ENCODE data around the gene CRYGA. TPM values are rescaled to one million over a fixed set of nuclear protein-coding genes. Genes with fewer than 3 reads are reported as not detected.

CRYGA gene
- total RNA-seq (not detected), polyA plus RNA-seq (ENCODE audit: insufficient read length in 2 of 2) (under 1 TPM; 0.36 to 0.43 TPM)
- long read RNA-seq, donor 1 = 0 reads
- long read RNA-seq, donor 2 = 0 reads
- long read RNA-seq, donor 3 = 0 reads
- long read RNA-seq, donor 4 = 0 reads

GRCh38 chr2:208163489-208163888 is at the start of gene CRYGA:
Gene CRYGA (minus strand): TSS chr2:208163589. CDS start chr2:208163556, 33 bp downstream.
- no peak for DNase-seq (ENCODE audit: low read depth in 4 of 6, low spot score in 6 of 6)
- H3K36me3 ChIP-seq (ENCODE audit: control insufficient read depth, insufficient read depth, low read length) = peaks cover 3% of the 10 kb centered on the region
- H3K27ac ChIP-seq (ENCODE audit: low read depth, low read length) = no peak within 1 kb of the TSS
- no peaks in the 10 kb centered on the region for H3K27me3 ChIP-seq (ENCODE audit: control insufficient read depth, insufficient read depth, low read length)
- H3K4me1 ChIP-seq (ENCODE audit: control insufficient read depth, insufficient read depth, low read length) = no peaks in the 10 kb centered on the region
- WGBS (ENCODE audit: insufficient coverage) = 50% methylated on average over 1 of the region's 2 CpGs
- H3K4me3 ChIP-seq (ENCODE audit: low read depth, low read length) = no peak within 1 kb of the TSS
- H3K9me3 ChIP-seq (ENCODE audit: control insufficient read depth, insufficient read depth, low read length) = no peaks in the 10 kb centered on the region

GRCh38 chr2:208210688-208211451 is 47.5 kb upstream of the CRYGA start:
- Histone ChIP-seq H3K4me3 (ENCODE audit: low read depth, low read length) (no peak overlapping the region), H3K36me3 (ENCODE audit: control insufficient read depth, insufficient read depth, low read length) (no peaks in the 10 kb centered on the region), H3K27me3 (ENCODE audit: control insufficient read depth, insufficient read depth, low read length) (no peaks in the 10 kb centered on the region), H3K9me3 (ENCODE audit: control insufficient read depth, insufficient read depth, low read length) (no peaks in the 10 kb centered on the region), H3K4me1 (ENCODE audit: control insufficient read depth, insufficient read depth, low read length) (no peaks in the 10 kb centered on the region), H3K27ac (ENCODE audit: low read depth, low read length) (no peak overlapping the region)
- 84% methylated on average over 3 of the region's 9 CpGs for WGBS (ENCODE audit: insufficient coverage)
- DNase-seq (ENCODE audit: low read depth in 4 of 6, low spot score in 6 of 6) = peak in 1 of 6 donors; percentile 20

- Histone ChIP-seq H3K36me3 (ENCODE audit: control insufficient read depth, insufficient read depth, low read length) (no peaks in the 10 kb centered on the region), H3K27me3 (ENCODE audit: control insufficient read depth, insufficient read depth, low read length) (no peaks in the 10 kb centered on the region), H3K4me1 (ENCODE audit: control insufficient read depth, insufficient read depth, low read length) (no peaks in the 10 kb centered on the region), H3K9me3 (ENCODE audit: control insufficient read depth, insufficient read depth, low read length) (no peaks in the 10 kb centered on the region), H3K27ac (ENCODE audit: low read depth, low read length) (no peak overlapping the region), H3K4me3 (ENCODE audit: low read depth, low read length) (no peak overlapping the region)
- no peak for DNase-seq (ENCODE audit: low read depth in 4 of 6, low spot score in 6 of 6)
- WGBS (ENCODE audit: insufficient coverage) = 98% methylated on average over 6 of the region's 9 CpGs
These were observed 45.1 kb upstream of the CRYGA start for GRCh38 chr2:208208335-208209085.

GRCh38 chr2:208207769-208208168 is 44.4 kb upstream of the CRYGA start:
- no peak for DNase-seq (ENCODE audit: low read depth in 4 of 6, low spot score in 6 of 6)
- Histone ChIP-seq H3K36me3 (ENCODE audit: control insufficient read depth, insufficient read depth, low read length) (no peaks in the 10 kb centered on the region), H3K4me3 (ENCODE audit: low read depth, low read length) (no peak overlapping the region), H3K27me3 (ENCODE audit: control insufficient read depth, insufficient read depth, low read length) (no peaks in the 10 kb centered on the region), H3K9me3 (ENCODE audit: control insufficient read depth, insufficient read depth, low read length) (no peaks in the 10 kb centered on the region), H3K27ac (ENCODE audit: low read depth, low read length) (no peak overlapping the region), H3K4me1 (ENCODE audit: control insufficient read depth, insufficient read depth, low read length) (no peaks in the 10 kb centered on the region)
- WGBS (ENCODE audit: insufficient coverage) = no CpG with 5 or more reads among the region's 3 CpGs

- Histone ChIP-seq H3K27ac (ENCODE audit: low read depth, low read length) (no peak overlapping the region), H3K4me3 (ENCODE audit: low read depth, low read length) (no peak overlapping the region), H3K4me1 (ENCODE audit: control insufficient read depth, insufficient read depth, low read length) (no peaks in the 10 kb centered on the region), H3K27me3 (ENCODE audit: control insufficient read depth, insufficient read depth, low read length) (no peaks in the 10 kb centered on the region), H3K36me3 (ENCODE audit: control insufficient read depth, insufficient read depth, low read length) (no peaks in the 10 kb centered on the region), H3K9me3 (ENCODE audit: control insufficient read depth, insufficient read depth, low read length) (no peaks in the 10 kb centered on the region)
- DNase-seq (ENCODE audit: low read depth in 4 of 6, low spot score in 6 of 6) = no peak
- no CpG with 5 or more reads among the region's 5 CpGs for WGBS (ENCODE audit: insufficient coverage)
These were observed 40.8 kb upstream of the CRYGA start for GRCh38 chr2:208204166-208204565.

GRCh38 chr2:208195531-208195930 is 32.1 kb upstream of the CRYGA start:
- Histone ChIP-seq H3K27me3 (ENCODE audit: control insufficient read depth, insufficient read depth, low read length) (no peaks in the 10 kb centered on the region), H3K4me3 (ENCODE audit: low read depth, low read length) (no peak overlapping the region), H3K9me3 (ENCODE audit: control insufficient read depth, insufficient read depth, low read length) (no peaks in the 10 kb centered on the region), H3K27ac (ENCODE audit: low read depth, low read length) (no peak overlapping the region), H3K36me3 (ENCODE audit: control insufficient read depth, insufficient read depth, low read length) (no peaks in the 10 kb centered on the region), H3K4me1 (ENCODE audit: control insufficient read depth, insufficient read depth, low read length) (no peaks in the 10 kb centered on the region)
- no peak for DNase-seq (ENCODE audit: low read depth in 4 of 6, low spot score in 6 of 6)
- WGBS (ENCODE audit: insufficient coverage) = 89% methylated on average over 3 of the region's 3 CpGs

GRCh38 chr2:208192611-208193236 is 29.3 kb upstream of the CRYGA start:
- no peaks in the 10 kb centered on the region for H3K36me3 ChIP-seq (ENCODE audit: control insufficient read depth, insufficient read depth, low read length)
- no peak for DNase-seq (ENCODE audit: low read depth in 4 of 6, low spot score in 6 of 6)
- WGBS (ENCODE audit: insufficient coverage) = 89% methylated on average over 5 of the region's 8 CpGs
- no peaks in the 10 kb centered on the region for H3K27me3 ChIP-seq (ENCODE audit: control insufficient read depth, insufficient read depth, low read length)
- H3K4me1 ChIP-seq (ENCODE audit: control insufficient read depth, insufficient read depth, low read length) = peaks cover 4% of the 10 kb centered on the region
- H3K9me3 ChIP-seq (ENCODE audit: control insufficient read depth, insufficient read depth, low read length) = no peaks in the 10 kb centered on the region
- no peak overlapping the region for H3K27ac ChIP-seq (ENCODE audit: low read depth, low read length)
- no peak overlapping the region for H3K4me3 ChIP-seq (ENCODE audit: low read depth, low read length)

- Histone ChIP-seq H3K27ac (ENCODE audit: low read depth, low read length) (peak within 1 kb of the TSS; percentile 70), H3K4me1 (ENCODE audit: control insufficient read depth, insufficient read depth, low read length) (peaks cover 10% of the 10 kb centered on the region), H3K27me3 (ENCODE audit: control insufficient read depth, insufficient read depth, low read length) (no peaks in the 10 kb centered on the region), H3K36me3 (ENCODE audit: control insufficient read depth, insufficient read depth, low read length) (no peaks in the 10 kb centered on the region), H3K9me3 (ENCODE audit: control insufficient read depth, insufficient read depth, low read length) (no peaks in the 10 kb centered on the region), H3K4me3 (ENCODE audit: low read depth, low read length) (peak within 1 kb of the TSS; percentile 16)
- DNase-seq (ENCODE audit: low read depth in 4 of 6, low spot score in 6 of 6) = peak; percentile 56 to 97 (median 76)
- WGBS (ENCODE audit: insufficient coverage) = 7% methylated on average over 6 of the region's 10 CpGs
These were observed 26.6 kb upstream of the CRYGA start, which contains the start of gene C2orf80 for GRCh38 chr2:208189810-208190503. Gene C2orf80 (minus strand): TSS chr2:208190030. CDS start chr2:208186986, 3,044 bp downstream.
